Stimulated activated CD4-positive, alpha-beta T cell treated with anti-CD3 and anti-CD28 coated beads, Interleukin-4, amount 100 ng/mL, for 24 hours (primary cell): ENCODE measurements around the gene HOXB5.

Source experiments
- DNase-seq: peaks from one replicate; pipeline ENCODE4 v3.0.0-alpha.2; 2020

Gene HOXB5

GRCh38 chr17:48601539-48602425 is 8.2 kb upstream of the HOXB5 start:
- DNase-seq: no peak

DNA sequence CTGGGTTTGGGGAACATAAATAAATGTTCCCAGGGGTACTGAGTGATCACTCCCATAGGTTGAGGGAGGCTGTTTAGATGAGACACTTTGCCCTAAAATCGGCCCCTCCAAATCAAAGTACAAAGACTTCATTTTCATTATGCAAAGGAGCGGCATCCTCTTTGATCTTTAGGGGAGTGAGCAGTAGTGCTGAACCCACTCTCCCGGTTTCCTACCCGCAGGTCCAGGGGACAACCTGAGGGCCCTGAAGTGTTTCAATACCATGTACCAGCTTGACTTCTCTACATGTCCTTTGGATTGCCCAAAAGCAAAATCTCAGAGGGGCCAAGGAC is 7.6 kb upstream of the HOXB5 start:
- no peak for DNase-seq

DNA sequence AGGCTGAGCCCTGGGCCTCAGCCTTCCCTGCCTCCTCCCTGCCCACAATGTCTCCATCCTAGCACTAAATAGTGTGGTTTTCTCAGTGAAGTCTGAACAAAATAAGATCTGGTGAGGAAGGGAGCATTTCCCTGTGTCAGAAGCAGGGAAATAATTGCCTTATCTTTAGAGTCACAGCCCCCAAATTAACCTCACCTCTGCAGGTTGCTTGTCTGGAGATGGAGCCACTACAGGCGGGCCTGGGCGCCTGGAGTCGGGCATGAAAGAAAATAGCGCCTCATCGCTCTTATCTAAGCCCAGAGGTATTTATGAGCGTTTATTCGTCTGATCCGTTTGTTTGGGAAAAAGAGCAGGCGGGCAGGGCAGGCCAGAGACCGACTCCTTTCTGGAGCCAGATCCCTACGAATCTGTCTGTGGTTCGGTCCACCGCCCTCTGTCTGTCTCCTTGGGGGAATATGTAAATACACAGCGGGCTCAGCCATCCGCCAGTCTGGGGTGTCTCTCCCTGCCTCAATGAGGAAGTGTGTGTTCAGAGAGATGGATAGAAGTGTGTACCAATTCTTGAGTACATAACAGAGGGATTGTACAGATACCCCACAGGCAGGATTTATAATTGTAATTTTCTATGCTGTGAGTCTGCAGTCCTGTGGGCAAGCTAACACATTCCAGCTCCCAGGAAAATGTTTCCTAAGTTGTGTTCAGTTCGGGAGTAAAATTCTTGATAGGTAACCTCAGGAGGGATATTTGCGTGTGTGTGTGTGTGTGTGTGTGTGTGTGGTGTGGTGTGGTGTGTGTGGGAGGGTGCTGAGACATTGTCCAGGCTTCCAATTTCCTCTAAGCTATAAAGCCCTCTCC is 6.9 kb upstream of the HOXB5 start:
- no peak for DNase-seq

GRCh38 chr17:48599354-48599753 is 5.8 kb upstream of the HOXB5 start:
- no peak for DNase-seq

GRCh38 chr17:48598736-48599135 is 5.2 kb upstream of the HOXB5 start:
- DNase-seq: no peak

- DNase-seq: no peak
Measured at GRCh38 chr17:48597778-48598631, 4.4 kb upstream of the HOXB5 start.

- DNase-seq: no peak
Measured at GRCh38 chr17:48597528-48597777, 3.9 kb upstream of the HOXB5 start.

- no peak for DNase-seq
Measured at GRCh38 chr17:48596735-48597527, 3.4 kb upstream of the HOXB5 start.

- peak; percentile 45 for DNase-seq
Measured at GRCh38 chr17:48596000-48596734, 2.6 kb upstream of the HOXB5 start.

DNA sequence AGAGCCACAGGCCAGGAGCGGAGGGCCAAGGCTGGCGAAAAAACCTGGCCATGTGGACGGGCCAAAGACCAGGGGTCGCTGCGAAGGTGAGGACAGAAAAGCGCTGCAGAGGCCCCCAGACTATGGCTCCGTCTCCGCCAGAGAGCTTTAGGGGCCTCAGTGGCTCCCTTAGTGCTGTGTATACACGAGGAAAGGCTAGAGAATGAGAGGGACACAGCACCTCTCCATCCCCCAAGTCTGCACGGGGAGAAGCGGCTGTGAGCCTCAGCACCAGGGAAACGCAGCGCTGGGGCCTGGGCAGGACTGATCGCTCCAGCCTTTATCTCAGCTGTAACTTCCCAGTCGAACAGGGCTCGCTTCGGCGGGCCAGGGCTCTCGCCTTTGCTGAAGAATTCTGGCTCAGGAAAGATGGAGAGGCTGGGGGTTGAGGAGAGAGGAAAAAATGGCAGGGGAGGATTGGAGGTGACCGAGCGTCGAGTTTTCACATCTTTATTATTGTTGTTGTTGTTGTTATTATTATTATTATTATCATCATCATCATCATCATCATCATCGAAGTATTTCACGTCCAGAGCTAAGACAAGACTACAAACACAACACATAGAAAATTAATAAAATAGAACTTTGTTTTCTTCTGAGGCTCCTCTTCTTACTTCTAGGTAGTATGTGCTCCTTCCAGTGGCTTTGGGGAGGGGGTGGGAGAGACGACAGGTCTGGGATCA is 1.9 kb upstream of the HOXB5 start:
- DNase-seq: no peak

DNA sequence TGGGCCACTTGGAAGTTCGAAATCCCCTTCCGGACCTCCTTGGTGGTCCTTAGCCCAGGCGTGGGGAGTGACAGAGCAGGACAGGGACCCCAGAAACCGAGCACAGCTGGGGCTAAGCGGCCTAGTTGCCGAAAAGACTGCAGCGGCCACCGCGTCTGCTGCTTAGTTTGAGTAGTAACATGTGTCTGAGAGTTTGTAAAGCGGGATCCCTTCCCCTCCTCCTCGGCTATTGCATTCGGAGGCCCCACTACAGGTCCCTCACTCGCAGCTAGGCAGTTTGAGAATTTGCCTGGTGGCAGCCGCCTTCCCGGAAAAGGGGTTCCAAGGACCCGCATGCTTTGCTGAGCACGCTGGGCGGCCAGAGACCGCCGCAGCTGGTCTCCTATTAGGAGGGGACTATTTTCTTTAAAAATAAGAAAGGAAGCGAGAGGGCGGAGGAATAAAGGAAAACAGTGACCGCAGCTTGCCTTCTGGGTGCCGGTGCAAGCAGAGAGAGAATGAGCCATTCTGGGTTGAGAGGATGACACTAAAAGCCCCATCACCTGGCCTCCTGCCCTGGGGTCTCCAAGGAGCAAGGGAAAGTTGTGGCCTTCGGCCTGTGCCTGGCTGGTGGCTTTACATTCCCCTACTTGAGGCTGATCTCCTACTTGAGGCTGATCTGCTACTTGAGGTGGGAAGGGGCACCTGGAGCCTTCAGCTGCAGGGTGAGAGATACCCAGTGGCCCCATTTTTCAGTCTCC is 1.1 kb upstream of the HOXB5 start:
- no peak for DNase-seq

- peak; percentile 84 for DNase-seq
Measured at GRCh38 chr17:48593840-48594537, 410 bp upstream of the HOXB5 start.

DNA sequence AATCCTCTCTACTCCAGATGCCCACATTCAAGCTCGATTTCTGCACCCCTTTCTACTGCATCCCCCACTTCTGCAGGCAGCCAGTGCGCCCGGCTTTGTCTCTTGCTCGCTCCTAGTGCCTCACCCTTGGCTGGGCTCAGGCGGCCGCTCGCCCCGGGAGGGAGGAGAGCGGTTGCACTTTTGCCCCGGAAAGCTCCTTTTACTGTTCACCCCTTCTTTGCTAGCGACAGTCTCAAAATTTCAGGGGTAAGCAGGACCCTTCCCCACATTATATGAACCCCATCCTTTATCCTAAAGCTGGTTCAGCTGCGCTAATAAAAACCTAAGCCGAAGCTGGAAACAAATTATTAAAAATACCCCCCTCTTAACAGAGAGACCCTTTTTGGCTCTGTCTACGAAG is 1.0 kb downstream of the HOXB5 start:
- no peak for DNase-seq

DNA sequence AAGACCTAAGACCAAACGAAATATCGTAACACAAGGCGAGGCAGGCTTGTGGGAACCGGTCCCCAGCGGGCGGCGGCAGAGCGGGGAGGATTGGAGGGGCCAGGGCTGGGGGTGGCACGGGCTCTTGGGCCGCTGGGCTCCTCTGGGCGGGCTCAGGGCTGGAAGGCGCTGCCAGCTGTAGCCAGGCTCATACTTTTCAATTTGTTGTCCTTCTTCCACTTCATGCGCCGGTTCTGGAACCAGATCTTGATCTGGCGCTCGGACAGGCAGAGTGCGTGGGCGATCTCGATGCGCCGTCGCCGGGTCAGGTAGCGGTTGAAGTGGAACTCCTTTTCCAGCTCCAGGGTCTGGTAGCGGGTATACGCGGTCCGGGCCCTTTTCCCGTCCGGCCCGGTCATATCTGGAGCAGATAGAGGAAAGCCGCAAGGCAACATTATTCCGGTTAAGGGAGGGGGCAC is 1.5 kb downstream of the HOXB5 start:
- DNase-seq: no peak

GRCh38 chr17:48591255-48592056 is 2.1 kb downstream of the HOXB5 start:
- DNase-seq: no peak

GRCh38 chr17:48590607-48591161 is 2.9 kb downstream of the HOXB5 start:
- no peak for DNase-seq

DNA sequence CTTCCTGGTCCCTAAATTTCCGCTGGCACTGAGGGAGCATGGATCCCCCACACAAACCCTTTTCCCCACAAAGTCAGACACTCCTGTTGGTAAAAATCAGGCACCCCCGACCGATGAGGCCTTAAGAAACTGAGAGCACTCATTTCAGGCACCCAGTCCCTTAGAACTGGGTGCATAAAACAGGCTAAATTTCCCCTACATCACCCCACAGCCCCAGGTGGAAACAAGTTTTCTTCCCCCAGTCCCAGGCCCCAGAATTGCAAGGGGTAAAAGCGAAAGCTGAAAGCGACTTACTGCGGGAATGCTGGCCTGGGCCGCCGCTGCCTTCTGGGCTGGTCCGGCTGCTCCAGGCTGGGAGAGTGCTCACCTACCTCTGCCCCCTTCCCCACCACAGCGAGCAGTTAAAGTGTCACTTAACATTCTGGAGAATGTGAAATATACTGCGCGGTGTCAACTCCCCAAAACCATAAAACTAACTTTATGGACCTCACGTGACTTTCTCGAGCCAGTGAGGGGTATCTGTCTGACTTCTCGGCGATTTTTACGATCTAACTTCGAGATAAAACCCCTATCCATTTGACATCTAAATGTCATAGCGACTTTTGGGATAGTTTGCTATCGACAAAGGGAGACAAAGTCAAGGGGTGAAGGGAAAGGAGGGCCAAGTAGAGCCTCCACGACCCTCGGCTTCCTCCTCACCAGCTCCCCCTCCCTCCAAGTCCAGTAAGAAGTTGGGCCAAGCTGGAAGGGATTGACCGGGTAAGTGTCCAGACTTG is 3.6 kb downstream of the HOXB5 start, which contains the start of gene HOXB3:
HOXB3 (minus strand) TSS at position 411 of the 776 bp plus-strand sequence. CDS start 37,767 bp downstream, outside the sequence.
- DNase-seq: no peak
